K562 (cell line): Measurements from ENCODE around the gene CEACAM5. TPM values are rescaled to one million over a fixed set of nuclear protein-coding genes. Genes with fewer than 3 reads are reported as not detected.
"Not testable (repeated sequence)": the region's sequence is repeated elsewhere in the genome, so short reads cannot be mapped to it uniquely, and the experiment has no call there.

ENCODE experiments used
- ATAC-seq: fragments of 200-7000 bp; cut with Tn5 transposase; 3 replicates; pipeline ENCODE4 v1.9.1; 2020; ENCODE audit warnings: moderate library complexity
- BruUV-seq: library from RNA; stranded (reverse); fragments of 400-500 nt; replicated peaks from 2 replicates; lab custom pipeline; 2021; lab: Mats Ljungman, UMichigan
- CTCF ChIA-PET: fragments of 300-600 bp; formaldehyde crosslinking; extraction: SDS; loops from one replicate; lab custom pipeline; 2021; ENCODE audit warnings: low intra/inter-chr PET ratio; lab: Yijun Ruan, JAX
- POLR2A ChIA-PET: fragments of 300-600, 350-650 bp; sonication (Branson Sonifier 250); formaldehyde crosslinking; extraction: SDS; loops from one replicate; lab custom pipeline; 2021; ENCODE audit warnings: antibody characterized with exemption, inconsistent platforms; lab: Yijun Ruan, JAX
- DNase-seq, 4 experiments: peaks; one replicate each; pipeline versions ENCODE4 v3.0.0 to v3.0.0-alpha.2; 2011 to 2018; ENCODE audit warnings: low spot score in 3 of 4, mixed read lengths in 3 of 4; ENCODE audit errors: extremely low read depth in 1 of 4
- FAIRE-seq: peaks from 2 replicates; lab custom pipeline; 2011; peaks lifted over from hg19 to GRCh38; lab: Jason Lieb, UNC
- H2AFZ ChIP-seq: 2 replicates; pipeline ENCODE4 v1.6.0; 2011; ENCODE audit warnings: low read depth, low read length, control low read depth, inconsistent platforms
- H3K27ac ChIP-seq: fragments of 200-600 bp; 3 replicates; pipeline ENCODE4 v1.8.0; 2011; ENCODE audit warnings: low read depth, mild to moderate bottlenecking, control low read depth, inconsistent platforms, low read length, moderate library complexity, mixed read lengths; ENCODE audit errors: extremely low read depth
- H3K27me3 ChIP-seq, 2 experiments: fragments of 300-600 bp in 1 of 2; 2 replicates in 1 of 2; 3 replicates in 1 of 2; pipeline versions ENCODE4 v1.6.0 to v1.8.0; 2011; ENCODE audit warnings: inconsistent platforms in 2 of 2, low read length in 2 of 2, mild to moderate bottlenecking in 1 of 2, mixed read lengths in 1 of 2, moderate library complexity in 1 of 2; ENCODE audit not compliant: control insufficient read depth in 2 of 2, insufficient read depth in 2 of 2
- H3K36me3 ChIP-seq: fragments of 300-600 bp; 3 replicates; pipeline ENCODE4 v1.8.0; 2011; ENCODE audit warnings: mild to moderate bottlenecking, low read length, inconsistent platforms; ENCODE audit not compliant: control insufficient read depth, insufficient read depth
- H3K4me1 ChIP-seq, 2 experiments: fragments of 200-600 bp in 1 of 2; replicated peaks in 1 of 2; 2 replicates in 1 of 2; 3 replicates in 1 of 2; pipeline versions ENCODE4 v1.5.1 to v1.8.0; 2011; ENCODE audit warnings: inconsistent platforms in 2 of 2, low read length in 2 of 2, mild to moderate bottlenecking in 1 of 2, mixed read lengths in 1 of 2, moderate library complexity in 1 of 2; ENCODE audit not compliant: control insufficient read depth in 2 of 2, insufficient read depth in 2 of 2
- H3K4me2 ChIP-seq: 2 replicates; pipeline ENCODE4 v1.6.1; 2011; ENCODE audit warnings: low read length, control low read depth, inconsistent platforms, mixed read lengths; ENCODE audit not compliant: insufficient read depth
- H3K4me3 ChIP-seq: fragments of 200-600 bp; sonication (generic), shearing (Covaris generic); 2 replicates; pipeline ENCODE4 v1.5.1; 2016; ENCODE audit warnings: control low read depth, inconsistent platforms
- H3K79me2 ChIP-seq: fragments of 200-600 bp; 3 replicates; pipeline ENCODE4 v1.8.0; 2011; ENCODE audit warnings: low read length, inconsistent platforms; ENCODE audit not compliant: control insufficient read depth, insufficient read depth
- H3K9ac ChIP-seq, 2 experiments: 2 replicates each; pipeline versions ENCODE4 v1.6.0 to v1.6.1; 2011; ENCODE audit warnings: low read depth in 2 of 2, low read length in 2 of 2, control low read depth in 1 of 2, inconsistent platforms in 1 of 2, mild to moderate bottlenecking in 1 of 2, mixed read lengths in 1 of 2; ENCODE audit not compliant: insufficient read depth in 1 of 2
- H3K9me1 ChIP-seq: one replicate; pipeline ENCODE4 v1.6.0; 2011; ENCODE audit warnings: inconsistent platforms, mild to moderate bottlenecking, low read length, moderate library complexity; ENCODE audit not compliant: control insufficient read depth, insufficient read depth
- H3K9me3 ChIP-seq: replicated peaks from 2 replicates; pipeline ENCODE4 v1.5.1; 2011; ENCODE audit warnings: low read depth, low read length, inconsistent platforms; ENCODE audit not compliant: control insufficient read depth, insufficient read depth
- H4K20me1 ChIP-seq: replicated peaks from 2 replicates; pipeline ENCODE4 v1.6.1; 2011; ENCODE audit warnings: low read length, inconsistent platforms, mixed read lengths; ENCODE audit not compliant: control insufficient read depth, insufficient read depth
- GABPA ChIP-seq: fragments of 200-800 bp; sonication (Bioruptor generic); conservative IDR thresholded peaks from 2 replicates; pipeline ENCODE4 v1.6.1; 2016; ENCODE audit warnings: low read depth, missing genetic modification characterization, missing compliant biosample characterization
- HDAC1 ChIP-seq, 2 experiments: fragments of 450-650 bp; IDR thresholded peaks; 2 replicates each; pipeline ENCODE4 v1.6.1; 2016 to 2017; ENCODE audit warnings: inconsistent platforms in 1 of 2, mild to moderate bottlenecking in 1 of 2, moderate library complexity in 1 of 2
- SMC3 ChIP-seq: conservative IDR thresholded peaks from 2 replicates; pipeline ENCODE4 v1.6.1; 2011; ENCODE audit warnings: low read depth, low read length, improper control_type of control experiment; ENCODE audit not compliant: insufficient read depth
- TCF3 ChIP-seq: sonication (generic); formaldehyde crosslinking; IDR thresholded peaks from 2 replicates; pipeline ENCODE4 v1.4.0; 2020; ENCODE audit warnings: mild to moderate bottlenecking, missing genetic modification reagents
- WGBS: fragments of 100-300 bp; shearing (Covaris generic); methylation state at CpG from one replicate; pipeline ENCODE4 v1.1.6; 2016; ENCODE audit warnings: low coverage, mixed read lengths; ENCODE audit not compliant: insufficient coverage; ENCODE audit errors: missing lambda C conversion rate; 5-methylcytosine and 5-hydroxymethylcytosine counted together
- in situ Hi-C: fragments of 300-500 bp; cut with MboI; formaldehyde crosslinking; loops from 4 replicates; pipeline ENCODE4 v1.15.0; 2018; ENCODE audit warnings: inconsistent platforms, mixed read lengths
- intact Hi-C: fragments of 100-400 bp; cut with micrococcal nuclease; formaldehyde crosslinking; loops from 2 replicates; pipeline ENCODE4 v1.14.2; 2022
- polyA plus RNA-seq, 8 experiments: library from polyadenylated mRNA; depleted of rRNA in 4 of 8; stranded (reverse) in 5 of 8; unstranded in 3 of 8; fragments of >200 nt; fragmentation: Nextera tagmentation in 2 of 8; fragmentation: Illumina TruSeq in 1 of 8; extraction: Ambion mirVana in 2 of 8; extraction: Trizol in 1 of 8; gene quantifications; 2 replicates each; pipeline versions ENCODE4 v1.2.1 to v1.2.3, GENCODE V29; 2011 to 2014; ENCODE audit warnings: inconsistent platforms in 1 of 8, missing spikeins in 1 of 8
- total RNA-seq, 7 experiments: library from RNA; depleted of rRNA in 6 of 7; stranded (reverse); fragments of >200 nt in 6 of 7; fragmentation: Illumina TruSeq in 2 of 7; extraction: Trizol in 2 of 7; gene quantifications; 2 replicates each; pipeline versions ENCODE4 v1.2.1 to v1.2.3, GENCODE V29; 2011 to 2021; ENCODE audit warnings: low replicate concordance in 1 of 7
- TF ChIP-seq, protein P1 (sequence below): fragments of 250-450 bp; sonication (Bioruptor Pico); IDR thresholded peaks from 2 replicates; pipeline ENCODE4 v1.9.0; 2021; ENCODE audit warnings: mild to moderate bottlenecking, inconsistent platforms

Gene CEACAM5
- total and polyA plus RNA-seq, 9 of the 15 experiments (the other 6 are each of a cell fraction or from before 2014, with no cell fraction given): 0.33 TPM; not detected in 8

DNA sequence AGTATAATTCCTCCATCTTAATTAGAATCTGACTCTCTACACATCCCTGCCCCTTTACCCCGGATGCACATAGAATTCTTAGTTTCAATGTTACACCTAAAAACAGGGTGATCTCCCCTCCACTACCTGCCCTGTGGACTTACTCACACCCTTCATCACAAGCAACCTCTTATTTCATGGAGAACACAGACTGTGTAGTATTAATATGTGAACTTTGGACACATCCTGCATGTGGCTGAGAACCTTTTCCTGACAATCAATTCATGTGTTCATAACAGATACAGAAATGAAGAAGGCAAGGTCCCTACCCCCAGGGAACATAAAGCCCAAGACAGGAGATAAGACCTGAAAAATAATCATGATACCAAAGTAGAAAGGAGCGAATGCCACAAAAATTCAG lies 58.7 kb downstream of the CEACAM5 start (continued):
- TF ChIP-seq SMC3 (no peak), TCF3 (CRISPR knock-in tag) (no peak), HDAC1 (IDR thresholded peaks at IDR 0.05) (no peak), GABPA (no peak)
- TF ChIP-seq, protein P1, sequence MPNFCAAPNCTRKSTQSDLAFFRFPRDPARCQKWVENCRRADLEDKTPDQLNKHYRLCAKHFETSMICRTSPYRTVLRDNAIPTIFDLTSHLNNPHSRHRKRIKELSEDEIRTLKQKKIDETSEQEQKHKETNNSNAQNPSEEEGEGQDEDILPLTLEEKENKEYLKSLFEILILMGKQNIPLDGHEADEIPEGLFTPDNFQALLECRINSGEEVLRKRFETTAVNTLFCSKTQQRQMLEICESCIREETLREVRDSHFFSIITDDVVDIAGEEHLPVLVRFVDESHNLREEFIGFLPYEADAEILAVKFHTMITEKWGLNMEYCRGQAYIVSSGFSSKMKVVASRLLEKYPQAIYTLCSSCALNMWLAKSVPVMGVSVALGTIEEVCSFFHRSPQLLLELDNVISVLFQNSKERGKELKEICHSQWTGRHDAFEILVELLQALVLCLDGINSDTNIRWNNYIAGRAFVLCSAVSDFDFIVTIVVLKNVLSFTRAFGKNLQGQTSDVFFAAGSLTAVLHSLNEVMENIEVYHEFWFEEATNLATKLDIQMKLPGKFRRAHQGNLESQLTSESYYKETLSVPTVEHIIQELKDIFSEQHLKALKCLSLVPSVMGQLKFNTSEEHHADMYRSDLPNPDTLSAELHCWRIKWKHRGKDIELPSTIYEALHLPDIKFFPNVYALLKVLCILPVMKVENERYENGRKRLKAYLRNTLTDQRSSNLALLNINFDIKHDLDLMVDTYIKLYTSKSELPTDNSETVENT (CRISPR knock-in tag): no peak

DNA sequence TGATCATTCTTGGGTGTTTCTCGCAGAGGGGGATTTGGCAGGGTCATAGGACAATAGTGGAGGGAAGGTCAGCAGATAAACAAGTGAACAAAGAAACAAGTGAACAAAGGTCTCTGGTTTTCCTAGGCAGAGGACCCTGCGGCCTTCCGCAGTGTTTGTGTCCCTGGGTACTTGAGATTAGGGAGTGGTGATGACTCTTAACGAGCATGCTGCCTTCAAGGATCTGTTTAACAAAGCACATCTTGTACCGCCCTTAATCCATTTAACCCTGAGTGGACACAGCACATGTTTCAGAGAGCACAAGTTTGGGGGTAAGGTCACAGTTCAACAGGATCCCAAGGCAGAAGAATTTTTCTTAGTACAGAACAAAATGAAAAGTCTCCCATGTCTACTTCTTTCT lies 59.7 kb downstream of the CEACAM5 start:
- H3K9me3 ChIP-seq, H2AFZ ChIP-seq, FAIRE-seq, CTCF ChIA-PET, H3K27ac ChIP-seq, H3K4me2 ChIP-seq, ATAC-seq, H3K9me1 ChIP-seq, H3K4me1 ChIP-seq, H4K20me1 ChIP-seq, H3K36me3 ChIP-seq, intact Hi-C loops, DNase-seq, in situ Hi-C loops, H3K79me2 ChIP-seq, BruUV-seq, H3K9ac ChIP-seq, POLR2A ChIA-PET, H3K4me3 ChIP-seq: not testable (repeated sequence)
- H3K27me3 ChIP-seq: peaks cover 12 to 37% of the 10 kb centered on the region in 2 experiments; a peak in 4 of 5 replicates
- WGBS: 6% methylated on average over 2 of the region's 5 CpGs
